OCI-LY3 (cell line): ENCODE data around the gene CD200R1L.

Experiments used
- EZH2phosphoT487 ChIP-seq: fragments of 200-600 bp; shearing (Covaris generic); IDR thresholded peaks from 2 replicates; pipeline ENCODE4 v1.6.1; 2018; ENCODE audit warnings: antibody characterized with exemption, mixed run types, low read depth
- TF ChIP-seq, protein P1 (sequence below): fragments of 200-600, 300-600 bp; sonication (generic); IDR thresholded peaks from 2 replicates; pipeline ENCODE4 v1.5.1; 2014; ENCODE audit warnings: antibody characterized with exemption, low read length, low read depth

DNA sequence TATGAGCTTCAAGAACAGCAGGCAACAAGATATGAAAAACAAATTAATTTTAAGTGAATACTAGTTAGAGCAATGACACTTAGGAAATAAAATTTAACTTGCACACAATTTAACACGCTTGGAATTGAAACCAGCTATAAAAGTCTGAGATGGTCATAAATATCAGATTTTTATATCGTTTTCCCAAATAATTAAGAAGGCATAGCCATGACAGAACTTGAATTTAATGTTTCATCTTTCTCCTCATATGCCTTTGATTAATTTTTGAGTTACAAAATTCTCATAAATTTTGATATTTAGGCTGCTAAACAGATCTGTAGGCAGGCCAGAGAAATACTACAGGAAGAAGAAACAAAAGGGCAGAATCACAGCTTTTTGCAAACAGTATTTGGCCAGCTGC, 38.5 kb downstream of the CD200R1L start:
- TF ChIP-seq, protein P1, sequence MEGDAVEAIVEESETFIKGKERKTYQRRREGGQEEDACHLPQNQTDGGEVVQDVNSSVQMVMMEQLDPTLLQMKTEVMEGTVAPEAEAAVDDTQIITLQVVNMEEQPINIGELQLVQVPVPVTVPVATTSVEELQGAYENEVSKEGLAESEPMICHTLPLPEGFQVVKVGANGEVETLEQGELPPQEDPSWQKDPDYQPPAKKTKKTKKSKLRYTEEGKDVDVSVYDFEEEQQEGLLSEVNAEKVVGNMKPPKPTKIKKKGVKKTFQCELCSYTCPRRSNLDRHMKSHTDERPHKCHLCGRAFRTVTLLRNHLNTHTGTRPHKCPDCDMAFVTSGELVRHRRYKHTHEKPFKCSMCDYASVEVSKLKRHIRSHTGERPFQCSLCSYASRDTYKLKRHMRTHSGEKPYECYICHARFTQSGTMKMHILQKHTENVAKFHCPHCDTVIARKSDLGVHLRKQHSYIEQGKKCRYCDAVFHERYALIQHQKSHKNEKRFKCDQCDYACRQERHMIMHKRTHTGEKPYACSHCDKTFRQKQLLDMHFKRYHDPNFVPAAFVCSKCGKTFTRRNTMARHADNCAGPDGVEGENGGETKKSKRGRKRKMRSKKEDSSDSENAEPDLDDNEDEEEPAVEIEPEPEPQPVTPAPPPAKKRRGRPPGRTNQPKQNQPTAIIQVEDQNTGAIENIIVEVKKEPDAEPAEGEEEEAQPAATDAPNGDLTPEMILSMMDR = no peak
- no peak for TF ChIP-seq EZH2phosphoT487
